ENCODE data around the gene NPB.

- TF ChIP-seq CTCF (IDR thresholded peaks at IDR 0.05) (no peak), POLR2A (IDR thresholded peaks at IDR 0.05) (no peak)
Measured at GRCh38 chr17:81941484-81942166, 39.6 kb downstream of the NPB start.
